ENCODE results near the gene BCL7C. TPM values are rescaled to one million over a fixed set of nuclear protein-coding genes. Genes with fewer than 3 reads are reported as not detected.

The BCL7C gene
- total RNA-seq, 1 experiment from 2014 or later = 33.9 TPM

DNA sequence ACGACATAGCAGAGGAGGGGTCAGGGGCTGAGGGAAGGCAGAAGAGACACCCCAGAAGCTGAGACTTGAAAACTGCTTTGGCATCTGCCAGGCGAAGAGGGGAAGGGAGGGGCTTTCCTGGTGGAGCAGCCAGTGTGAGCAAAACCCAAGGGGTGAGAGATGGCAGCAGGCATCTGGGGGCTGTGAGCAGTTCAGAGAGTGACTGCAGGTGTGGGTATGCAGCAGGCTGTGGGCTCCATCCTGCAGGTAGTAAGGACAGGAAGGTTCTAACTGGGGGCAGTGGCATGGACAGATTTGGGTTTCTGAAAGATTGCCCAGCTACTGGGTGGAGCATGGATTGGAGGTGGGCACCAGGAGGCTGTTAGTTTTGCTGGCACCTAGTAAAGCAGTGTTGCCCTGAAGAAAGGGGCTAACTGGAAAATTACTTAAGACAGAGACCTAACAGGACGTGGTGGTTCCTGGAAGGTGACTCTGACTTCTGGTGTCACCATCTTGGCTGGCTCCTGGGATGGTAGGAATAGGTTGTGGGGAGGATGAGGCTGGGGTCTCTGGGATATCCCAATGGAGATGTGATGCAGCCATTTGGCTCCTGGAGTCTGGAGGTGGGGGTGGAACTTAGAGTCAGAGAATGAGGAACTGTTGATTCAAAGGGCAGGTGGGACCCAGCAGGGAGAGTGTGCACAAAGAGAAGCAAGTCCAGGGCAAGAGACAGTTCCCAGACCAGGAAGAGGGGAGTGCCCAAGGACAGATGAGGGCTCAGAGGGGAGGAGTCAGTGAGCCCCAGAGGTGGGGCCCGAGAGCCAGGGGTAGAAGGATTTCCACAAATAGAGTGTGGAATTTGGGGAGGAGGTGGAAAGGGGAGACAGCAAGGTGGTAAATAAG lies 11.2 kb downstream of the BCL7C start:
- no peak for DNase-seq (ENCODE audit: unreplicated experiment)
- H3K4me1 Mint-ChIP-seq (ENCODE audit: insufficient read depth, unreplicated experiment) = peaks cover 10% of the 10 kb centered on the region
- peaks cover 52% of the 10 kb centered on the region for H3K36me3 Mint-ChIP-seq (ENCODE audit: insufficient read depth, unreplicated experiment)
- H3K4me3 Mint-ChIP-seq (ENCODE audit: unreplicated experiment) = no peak overlapping the region
- H3K9me3 Mint-ChIP-seq (ENCODE audit: unreplicated experiment) = no peaks in the 10 kb centered on the region
- intact Hi-C loops (cut with micrococcal nuclease) = no loop called here
- BruUV-seq (replicated peaks) = no TSS peak
- CTCF ChIA-PET = interaction anchor here (0.6 kb wide), 1 partner anchor 57 kb away, joined by 3 read pairs; no protein-coding TSS in a partner anchor
- no peak overlapping the region for H3K27ac Mint-ChIP-seq (ENCODE audit: low read depth, unreplicated experiment)
- no peaks in the 10 kb centered on the region for H3K27me3 Mint-ChIP-seq (ENCODE audit: insufficient read depth, unreplicated experiment)
- TF ChIP-seq, protein P1, sequence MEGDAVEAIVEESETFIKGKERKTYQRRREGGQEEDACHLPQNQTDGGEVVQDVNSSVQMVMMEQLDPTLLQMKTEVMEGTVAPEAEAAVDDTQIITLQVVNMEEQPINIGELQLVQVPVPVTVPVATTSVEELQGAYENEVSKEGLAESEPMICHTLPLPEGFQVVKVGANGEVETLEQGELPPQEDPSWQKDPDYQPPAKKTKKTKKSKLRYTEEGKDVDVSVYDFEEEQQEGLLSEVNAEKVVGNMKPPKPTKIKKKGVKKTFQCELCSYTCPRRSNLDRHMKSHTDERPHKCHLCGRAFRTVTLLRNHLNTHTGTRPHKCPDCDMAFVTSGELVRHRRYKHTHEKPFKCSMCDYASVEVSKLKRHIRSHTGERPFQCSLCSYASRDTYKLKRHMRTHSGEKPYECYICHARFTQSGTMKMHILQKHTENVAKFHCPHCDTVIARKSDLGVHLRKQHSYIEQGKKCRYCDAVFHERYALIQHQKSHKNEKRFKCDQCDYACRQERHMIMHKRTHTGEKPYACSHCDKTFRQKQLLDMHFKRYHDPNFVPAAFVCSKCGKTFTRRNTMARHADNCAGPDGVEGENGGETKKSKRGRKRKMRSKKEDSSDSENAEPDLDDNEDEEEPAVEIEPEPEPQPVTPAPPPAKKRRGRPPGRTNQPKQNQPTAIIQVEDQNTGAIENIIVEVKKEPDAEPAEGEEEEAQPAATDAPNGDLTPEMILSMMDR (IDR thresholded peaks at IDR 0.05; ENCODE audit: unreplicated experiment) = no peak
- POLR2A ChIA-PET = interaction anchor here (1.4 kb wide), 1 partner anchor 10 kb away, joined by 3 read pairs; no protein-coding TSS in a partner anchor

DNA sequence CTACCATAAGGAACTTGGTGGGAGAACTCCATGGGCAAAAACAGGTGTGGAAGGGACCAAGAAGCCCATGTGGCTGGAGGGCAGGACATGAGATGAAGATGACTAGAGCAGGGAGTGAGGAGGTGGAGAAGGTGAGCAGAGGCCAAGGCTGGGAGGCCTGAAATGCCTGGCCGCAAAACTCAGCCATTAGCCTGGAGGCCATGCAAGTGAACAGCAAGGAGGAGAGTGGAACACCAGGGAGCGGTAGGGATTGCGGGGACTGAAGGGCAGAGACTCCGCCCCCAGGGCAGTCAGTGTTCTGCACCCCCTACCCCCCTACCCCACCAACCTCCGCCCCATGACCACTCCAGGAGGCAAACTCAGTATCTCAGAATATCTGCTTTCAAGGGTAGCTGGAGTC lies 17.0 kb downstream of the BCL7C start:
- Mint-ChIP-seq H3K36me3 (ENCODE audit: insufficient read depth, unreplicated experiment) (peaks cover 39% of the 10 kb centered on the region), H3K9me3 (ENCODE audit: unreplicated experiment) (no peaks in the 10 kb centered on the region), H3K4me1 (ENCODE audit: insufficient read depth, unreplicated experiment) (peaks cover 12% of the 10 kb centered on the region), H3K27me3 (ENCODE audit: insufficient read depth, unreplicated experiment) (no peaks in the 10 kb centered on the region), H3K27ac (ENCODE audit: low read depth, unreplicated experiment) (peak overlapping the region; percentile 72), H3K4me3 (ENCODE audit: unreplicated experiment) (peak overlapping the region; percentile 91)
- TF ChIP-seq, protein P1 (IDR thresholded peaks at IDR 0.05; ENCODE audit: unreplicated experiment) = no peak
- intact Hi-C loops (cut with micrococcal nuclease) = no loop called here
- no TSS peak for BruUV-seq (replicated peaks)
- ChIA-PET CTCF (interaction anchor here (1.4 to 4.1 kb wide), 4 partner anchors 19 to 65 kb away, joined by 3 to 23 read pairs (median 6); partner anchors contain the start of gene CTF1), POLR2A (interaction anchor here (1.9 to 3.9 kb wide), 4 partner anchors 15 to 71 kb away, joined by 4 to 43 read pairs (median 30); partner anchors contain the start of genes BCL7C and CTF1)
- DNase-seq (ENCODE audit: unreplicated experiment) = no peak

DNA sequence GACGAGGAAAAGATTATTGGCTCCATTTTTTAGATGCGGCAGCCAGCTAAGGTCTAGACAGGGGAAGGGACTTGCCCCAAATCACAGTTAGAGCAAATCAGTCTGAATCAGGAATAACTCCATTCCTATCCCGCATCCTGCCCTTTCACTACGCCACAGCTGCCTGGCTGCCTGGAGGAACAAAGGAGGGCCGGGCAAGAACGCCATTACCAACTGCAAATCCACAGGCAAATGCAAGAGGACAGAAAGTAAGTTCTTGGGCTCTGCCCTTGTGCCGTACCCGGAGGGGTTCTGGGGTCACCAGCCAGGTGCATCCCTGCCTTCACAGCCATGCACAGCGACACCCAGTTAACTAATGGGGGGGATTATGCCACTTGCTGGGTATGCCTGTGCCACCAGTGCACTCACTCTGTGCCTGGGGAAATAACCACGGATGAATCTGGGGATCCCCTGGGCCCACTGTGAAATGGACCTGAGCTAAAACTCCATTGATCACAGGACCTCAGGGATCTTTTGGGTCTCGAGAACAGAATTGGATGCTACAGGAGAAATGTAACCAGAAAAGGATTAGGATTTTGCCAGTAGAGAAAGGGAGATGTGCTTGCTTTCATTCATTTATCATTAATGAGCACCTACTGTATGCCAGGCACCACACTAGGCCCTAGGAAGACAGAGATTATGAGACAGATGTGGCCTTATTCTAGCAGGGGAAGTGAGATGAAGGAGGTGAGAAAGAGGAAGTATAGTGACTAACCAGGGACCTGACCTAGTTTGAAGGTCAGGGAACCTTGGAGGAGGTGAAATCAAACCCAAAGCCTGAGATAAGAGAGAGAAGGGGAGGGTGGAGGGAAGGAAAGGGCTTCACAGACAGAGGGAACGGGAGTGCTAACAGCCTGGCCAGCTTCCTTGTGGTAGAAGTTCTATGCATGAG lies 17.7 kb downstream of the BCL7C start:
- no peak for DNase-seq (ENCODE audit: unreplicated experiment)
- intact Hi-C loops (cut with micrococcal nuclease) = no loop called here
- peaks cover 35% of the 10 kb centered on the region for H3K36me3 Mint-ChIP-seq (ENCODE audit: insufficient read depth, unreplicated experiment)

More for the DNA sequence above, 17.7 kb downstream of the BCL7C start:
- TF ChIP-seq, protein P1 (IDR thresholded peaks at IDR 0.05; ENCODE audit: unreplicated experiment) = no peak
- no TSS peak for BruUV-seq (replicated peaks)
- H3K27ac Mint-ChIP-seq (ENCODE audit: low read depth, unreplicated experiment) = peak overlapping the region; percentile 72
- CTCF ChIA-PET = interaction anchor here (0.6 to 4.1 kb wide), 4 partner anchors 20 to 71 kb away, joined by 3 to 23 read pairs (median 4); partner anchors contain the start of gene CTF1
- H3K9me3 Mint-ChIP-seq (ENCODE audit: unreplicated experiment) = no peaks in the 10 kb centered on the region
- H3K4me1 Mint-ChIP-seq (ENCODE audit: insufficient read depth, unreplicated experiment) = peaks cover 12% of the 10 kb centered on the region
- POLR2A ChIA-PET = interaction anchor here (0.6 to 3.9 kb wide), 15 partner anchors 10 to 461 kb away, joined by 3 to 43 read pairs (median 6); partner anchors contain the start of genes BCL7C, CTF1, PHKG2 and ZNF629
- H3K4me3 Mint-ChIP-seq (ENCODE audit: unreplicated experiment) = peak overlapping the region; percentile 91
- H3K27me3 Mint-ChIP-seq (ENCODE audit: insufficient read depth, unreplicated experiment) = no peaks in the 10 kb centered on the region

Measured in MCF 10A (cell line).